ENCODE data around the gene ASCC3.

GRCh38 chr6:100790084-100790483 is 91.0 kb downstream of the ASCC3 start:
- TF ChIP-seq CTCF (conservative IDR thresholded peaks at IDR 0.05; ENCODE audit: low read depth, low read length) (no peak), EZH2 (IDR thresholded peaks at IDR 0.05; ENCODE audit: borderline replicate concordance, low read depth, low read length, poor library complexity, severe bottlenecking) (no peak)
